NB4 (cell line): ENCODE results near the gene HS3ST5.
"Not testable (repeated sequence)": the region's sequence is repeated elsewhere in the genome, so short reads cannot be mapped to it uniquely, and the experiment has no call there.

Source experiments
- DNase-seq: peaks from one replicate; pipeline ENCODE4 v3.0.0; 2010; ENCODE audit warnings: low read depth
- H3K4me3 ChIP-seq: one replicate; pipeline ENCODE4 v1.5.1; 2011; ENCODE audit warnings: mild to moderate bottlenecking, low read depth, low read length, moderate library complexity
- CTCF ChIP-seq: IDR thresholded peaks from one replicate; pipeline ENCODE4 v1.5.1; 2012; ENCODE audit warnings: low read depth, low read length
- MAX ChIP-seq: IDR thresholded peaks from 2 replicates; pipeline ENCODE4 v1.6.1; 2011; ENCODE audit warnings: low read depth, low read length
- MYC ChIP-seq: IDR thresholded peaks from 2 replicates; pipeline ENCODE4 v1.6.1; 2011; ENCODE audit warnings: low read depth, low read length
- POLR2A ChIP-seq: IDR thresholded peaks from 2 replicates; pipeline ENCODE4 v1.6.1; 2011; ENCODE audit warnings: mild to moderate bottlenecking; ENCODE audit not compliant: insufficient read length; ENCODE audit errors: extremely low read depth

HS3ST5 gene

GRCh38 chr6:114155763-114156162, 187.1 kb downstream of the HS3ST5 start:
- no peak overlapping the region for H3K4me3 ChIP-seq
- TF ChIP-seq POLR2A (no peak), MYC (no peak), MAX (no peak), CTCF (no peak)
- no peak for DNase-seq

- H3K4me3 ChIP-seq = no peak overlapping the region
- TF ChIP-seq MAX (no peak), CTCF (no peak), POLR2A (no peak), MYC (no peak)
- no peak for DNase-seq
Measured at GRCh38 chr6:114154812-114155211, 188.0 kb downstream of the HS3ST5 start.

- TF ChIP-seq MYC (no peak), POLR2A (no peak), MAX (no peak), CTCF (no peak)
- H3K4me3 ChIP-seq = no peak overlapping the region
- DNase-seq = no peak
Measured at GRCh38 chr6:114153448-114153847, 189.4 kb downstream of the HS3ST5 start.

GRCh38 chr6:114151064-114151690, 191.6 kb downstream of the HS3ST5 start:
- TF ChIP-seq POLR2A = no peak
- TF ChIP-seq CTCF = no peak
- TF ChIP-seq MAX = no peak
- TF ChIP-seq MYC = no peak
- H3K4me3 ChIP-seq = no peak overlapping the region

GRCh38 chr6:114149182-114149581, 193.6 kb downstream of the HS3ST5 start:
- not testable (repeated sequence) for DNase-seq, H3K4me3 ChIP-seq

More at GRCh38 chr6:114151064-114151690, 191.6 kb downstream of the HS3ST5 start:
- DNase-seq = no peak

- TF ChIP-seq POLR2A (no peak), MAX (no peak), CTCF (no peak), MYC (no peak)
- no peak overlapping the region for H3K4me3 ChIP-seq
- DNase-seq = no peak
Measured at GRCh38 chr6:114144887-114145851, 197.7 kb downstream of the HS3ST5 start.
